GM06990 (cell line): Measurements from ENCODE around the gene SKI.

Experiments
- DNase-seq: peaks from one replicate; pipeline ENCODE4 v3.0.0-alpha.2; 2011; ENCODE audit not compliant: insufficient read length; ENCODE audit errors: extremely low read depth
- H3K27me3 ChIP-seq: replicated peaks from 2 replicates; pipeline ENCODE4 v1.6.0; 2011; ENCODE audit warnings: low read length; ENCODE audit not compliant: control insufficient read depth, insufficient read depth
- H3K36me3 ChIP-seq: 2 replicates; pipeline ENCODE4 v1.5.1; 2011; ENCODE audit warnings: low read length; ENCODE audit not compliant: control insufficient read depth, insufficient read depth
- H3K4me3 ChIP-seq: replicated peaks from 2 replicates; pipeline ENCODE4 v1.5.1; 2011; ENCODE audit warnings: low read depth, mild to moderate bottlenecking, control low read depth, low read length
- CTCF ChIP-seq: IDR thresholded peaks from 2 replicates; pipeline ENCODE4 v1.5.1; 2011; ENCODE audit warnings: low read length, control low read depth, mild to moderate bottlenecking, inconsistent platforms; ENCODE audit not compliant: insufficient read depth, poor library complexity, severe bottlenecking

Gene SKI

GRCh38 chr1:2228157-2228594, at the start of gene SKI:
Gene SKI, plus strand, starts transcription at chr1:2228319. Its CDS starts 448 bp downstream, at chr1:2228767.
- H3K4me3 ChIP-seq = peak within 1 kb of the TSS; percentile 73
- TF ChIP-seq CTCF = no peak
- no peak for DNase-seq

GRCh38 chr1:2178875-2179274, 49.2 kb upstream of the SKI start:
- H3K36me3 ChIP-seq = no peaks in the 10 kb centered on the region
- DNase-seq = no peak
- TF ChIP-seq CTCF = no peak
- H3K4me3 ChIP-seq = no peak overlapping the region
- no peaks in the 10 kb centered on the region for H3K27me3 ChIP-seq

More at GRCh38 chr1:2228157-2228594, at the start of gene SKI:
- no peaks in the 10 kb centered on the region for H3K36me3 ChIP-seq
- H3K27me3 ChIP-seq = no peaks in the 10 kb centered on the region; the same call in 1 of the 2 replicates

DNA sequence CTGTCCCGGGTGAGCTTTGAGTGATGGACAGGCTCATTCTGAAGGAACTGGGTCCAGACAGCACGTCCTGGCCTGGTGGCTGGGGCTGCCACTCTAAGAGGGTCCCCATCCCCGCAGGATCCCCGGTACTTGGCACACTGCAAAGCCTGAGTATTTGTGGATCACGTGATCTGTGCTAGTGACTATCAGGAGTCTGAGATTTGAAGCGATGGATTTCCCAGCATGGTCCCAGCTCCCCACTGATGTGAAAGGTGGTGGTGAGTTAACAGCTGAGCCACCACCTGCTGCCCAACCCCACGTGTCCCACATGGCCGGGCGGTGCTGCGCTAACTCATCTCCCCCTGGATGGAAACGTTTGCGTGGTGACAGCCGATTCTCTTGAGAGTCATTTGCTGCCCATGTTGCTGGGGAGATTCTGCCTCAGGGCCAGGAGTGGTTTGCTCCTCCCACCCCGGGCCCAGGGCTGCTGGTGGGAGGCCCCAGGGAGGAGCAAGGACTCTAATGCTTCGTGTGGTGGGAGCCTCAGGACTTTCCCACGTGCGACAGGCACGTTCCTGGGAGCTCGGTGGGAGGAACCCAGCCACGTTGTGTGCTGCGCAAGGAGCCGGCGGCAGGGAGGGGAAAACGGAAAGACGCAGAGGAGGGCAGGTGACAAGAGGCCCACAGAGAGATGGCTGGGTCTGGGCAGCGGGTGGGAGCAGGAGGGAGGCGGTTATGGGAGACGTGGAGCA, 48.7 kb upstream of the SKI start:
- Histone ChIP-seq H3K4me3 (no peak overlapping the region), H3K36me3 (no peaks in the 10 kb centered on the region), H3K27me3 (no peaks in the 10 kb centered on the region)
- DNase-seq = no peak
- no peak for TF ChIP-seq CTCF

DNA sequence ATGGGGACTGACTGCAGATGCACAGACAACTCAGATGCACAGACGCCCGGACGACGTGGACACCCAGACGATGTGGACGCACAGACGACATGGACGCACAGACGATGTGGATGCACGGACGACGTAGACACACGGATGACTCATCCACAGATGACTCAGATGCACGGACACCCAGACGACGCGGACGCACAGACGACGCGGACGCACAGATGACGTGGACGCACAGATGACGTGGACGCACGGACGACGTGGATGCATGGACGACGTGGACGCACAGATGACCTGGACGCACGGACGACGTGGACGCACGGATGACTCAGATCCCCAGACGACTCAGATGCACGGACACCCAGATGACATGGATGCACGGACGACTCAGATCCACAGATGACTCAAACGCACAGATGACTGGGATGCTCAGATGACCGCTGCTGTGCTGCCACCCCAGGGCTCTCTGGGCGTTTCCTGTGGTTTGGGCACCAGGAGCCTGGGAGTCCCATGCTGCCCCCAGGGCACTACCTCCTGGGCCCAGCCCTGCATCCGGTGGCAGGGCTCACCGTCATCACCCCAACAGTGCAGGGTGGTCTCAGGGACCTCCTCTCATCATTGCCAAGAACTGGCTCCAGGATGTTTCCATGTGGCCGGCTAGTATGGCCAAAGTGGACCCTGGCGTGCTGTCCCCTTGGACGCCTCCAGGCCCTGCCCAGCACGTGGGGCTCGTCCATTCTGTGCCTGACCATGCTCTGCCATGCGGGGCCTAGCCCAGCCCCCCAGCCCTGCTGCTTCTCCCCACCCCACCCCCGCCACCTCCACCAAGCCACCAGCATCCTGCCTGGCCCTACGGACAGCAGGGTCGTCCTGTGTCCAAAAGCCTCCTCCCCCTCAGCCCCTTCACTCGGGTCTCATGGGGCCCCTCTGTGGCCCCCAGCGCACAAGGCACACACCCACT, 47.5 kb upstream of the SKI start:
- Histone ChIP-seq H3K36me3 (no peaks in the 10 kb centered on the region), H3K27me3 (no peaks in the 10 kb centered on the region), H3K4me3 (no peak overlapping the region)
- DNase-seq = no peak
- TF ChIP-seq CTCF = no peak

GRCh38 chr1:2181271-2181670, 46.8 kb upstream of the SKI start:
- Histone ChIP-seq H3K27me3 (no peaks in the 10 kb centered on the region), H3K4me3 (no peak overlapping the region), H3K36me3 (no peaks in the 10 kb centered on the region)
- no peak for DNase-seq
- no peak for TF ChIP-seq CTCF
